Measurements from ENCODE around the gene DIPK1A. TPM values are rescaled to one million over a fixed set of nuclear protein-coding genes. Genes with fewer than 3 reads are reported as not detected.
"Not testable (repeated sequence)": the region's sequence is repeated elsewhere in the genome, so short reads cannot be mapped to it uniquely, and the experiment has no call there.

DIPK1A gene
- total RNA-seq, 1 donor, result 29.0 TPM

GRCh38 chr1:92901126-92901525, 60.1 kb downstream of the DIPK1A start:
- H3K4me1 ChIP-seq (ENCODE audit: insufficient read depth, low read length), result no peaks in the 10 kb centered on the region
- H3K27me3 ChIP-seq (ENCODE audit: insufficient read depth, low read length), result no peaks in the 10 kb centered on the region
- no peak overlapping the region for H3K4me2 ChIP-seq (ENCODE audit: insufficient read depth, low read length)
- H3K4me3 ChIP-seq (ENCODE audit: insufficient read depth, low read length), result no peak overlapping the region
- no peak for TF ChIP-seq CTCF (IDR thresholded peaks at IDR 0.05; ENCODE audit: extremely low read depth, low read depth, low read length)
- DNase-seq (ENCODE audit: insufficient read length, low spot score, missing footprints), result no peak
- H3K79me2 ChIP-seq (ENCODE audit: insufficient read depth, low read length), result no peaks in the 10 kb centered on the region
- H3K27ac ChIP-seq (ENCODE audit: low read depth, low read length), result no peak overlapping the region
- H3K9me3 ChIP-seq (ENCODE audit: low read depth, low read length), result no peaks in the 10 kb centered on the region
- no peaks in the 10 kb centered on the region for H4K20me1 ChIP-seq (ENCODE audit: insufficient read depth, low read length)
- H3K36me3 ChIP-seq (ENCODE audit: insufficient read depth, low read length), result no peaks in the 10 kb centered on the region
- no peak overlapping the region for H2AFZ ChIP-seq (ENCODE audit: low read length)

GRCh38 chr1:92900539-92900938, 60.7 kb downstream of the DIPK1A start:
- Histone ChIP-seq H3K27ac (ENCODE audit: low read depth, low read length) (no peak overlapping the region), H4K20me1 (ENCODE audit: insufficient read depth, low read length) (no peaks in the 10 kb centered on the region), H3K9me3 (ENCODE audit: low read depth, low read length) (no peaks in the 10 kb centered on the region), H3K4me2 (ENCODE audit: insufficient read depth, low read length) (no peak overlapping the region), H3K4me1 (ENCODE audit: insufficient read depth, low read length) (no peaks in the 10 kb centered on the region), H3K27me3 (ENCODE audit: insufficient read depth, low read length) (no peaks in the 10 kb centered on the region), H3K79me2 (ENCODE audit: insufficient read depth, low read length) (no peaks in the 10 kb centered on the region), H3K36me3 (ENCODE audit: insufficient read depth, low read length) (no peaks in the 10 kb centered on the region), H2AFZ (ENCODE audit: low read length) (no peak overlapping the region), H3K4me3 (ENCODE audit: insufficient read depth, low read length) (no peak overlapping the region)
- no peak for TF ChIP-seq CTCF (IDR thresholded peaks at IDR 0.05; ENCODE audit: extremely low read depth, low read depth, low read length)
- DNase-seq (ENCODE audit: insufficient read length, low spot score, missing footprints), result no peak

GRCh38 chr1:92899780-92900179, 61.5 kb downstream of the DIPK1A start:
- Histone ChIP-seq H3K9me3 (ENCODE audit: low read depth, low read length) (no peaks in the 10 kb centered on the region), H3K36me3 (ENCODE audit: insufficient read depth, low read length) (no peaks in the 10 kb centered on the region), H3K4me3 (ENCODE audit: insufficient read depth, low read length) (no peak overlapping the region), H2AFZ (ENCODE audit: low read length) (no peak overlapping the region), H3K4me2 (ENCODE audit: insufficient read depth, low read length) (no peak overlapping the region), H3K4me1 (ENCODE audit: insufficient read depth, low read length) (no peaks in the 10 kb centered on the region), H3K27me3 (ENCODE audit: insufficient read depth, low read length) (no peaks in the 10 kb centered on the region), H3K79me2 (ENCODE audit: insufficient read depth, low read length) (no peaks in the 10 kb centered on the region), H3K27ac (ENCODE audit: low read depth, low read length) (no peak overlapping the region), H4K20me1 (ENCODE audit: insufficient read depth, low read length) (no peaks in the 10 kb centered on the region)
- TF ChIP-seq CTCF (IDR thresholded peaks at IDR 0.05; ENCODE audit: extremely low read depth, low read depth, low read length), result no peak
- no peak for DNase-seq (ENCODE audit: insufficient read length, low spot score, missing footprints)

- not testable (repeated sequence) for H3K9me3 ChIP-seq (ENCODE audit: low read depth, low read length); H3K27ac ChIP-seq (ENCODE audit: low read depth, low read length); H3K79me2 ChIP-seq (ENCODE audit: insufficient read depth, low read length); H4K20me1 ChIP-seq (ENCODE audit: insufficient read depth, low read length); H3K4me2 ChIP-seq (ENCODE audit: insufficient read depth, low read length); H3K4me1 ChIP-seq (ENCODE audit: insufficient read depth, low read length); H3K27me3 ChIP-seq (ENCODE audit: insufficient read depth, low read length); H3K36me3 ChIP-seq (ENCODE audit: insufficient read depth, low read length); H2AFZ ChIP-seq (ENCODE audit: low read length); H3K4me3 ChIP-seq (ENCODE audit: insufficient read depth, low read length); DNase-seq (ENCODE audit: insufficient read length, low spot score, missing footprints)
Observed at GRCh38 chr1:92898053-92898452, 63.2 kb downstream of the DIPK1A start.
